Measurements from ENCODE around the gene MYT1.

MYT1 gene

DNA sequence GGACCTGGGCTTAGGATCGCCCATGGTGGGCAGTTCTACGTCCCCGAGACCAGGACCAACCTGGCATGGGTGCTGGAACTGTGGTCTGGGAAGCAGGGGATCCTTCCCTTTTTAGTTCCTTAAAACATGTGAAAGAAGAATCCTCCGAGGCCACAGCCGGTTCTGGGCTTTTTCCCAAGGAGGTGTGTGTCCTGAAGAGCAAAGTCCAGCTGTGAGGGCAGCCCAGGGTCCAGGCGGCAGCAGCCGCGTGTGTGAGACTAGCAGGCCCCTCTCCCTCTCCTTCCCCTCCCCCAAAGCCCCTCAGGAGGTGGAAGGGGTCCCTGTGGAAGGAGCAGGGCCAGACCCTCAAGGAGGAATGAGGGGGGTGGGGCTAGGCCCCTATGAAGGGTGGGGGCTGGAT, 56.2 kb downstream of the MYT1 start:
- Histone ChIP-seq H3K27ac (ENCODE audit: low read length) (no peak overlapping the region), H3K36me3 (replicated peaks; ENCODE audit: insufficient read depth, low read length) (no peaks in the 10 kb centered on the region), H3K9ac (ENCODE audit: low read length) (no peak overlapping the region), H3K9me2 (replicated peaks; ENCODE audit: insufficient read depth, low read length) (no peaks in the 10 kb centered on the region), H3K4me1 (ENCODE audit: low read length) (peaks cover 7% of the 10 kb centered on the region; the same call in 1 of the 2 replicates), H3K9me3 (replicated peaks; ENCODE audit: insufficient read depth, low read length) (no peaks in the 10 kb centered on the region), H3F3A (ENCODE audit: insufficient read depth, low read length) (no peaks in the 10 kb centered on the region), H3K4me3 (ENCODE audit: low read length) (no peak overlapping the region), H3K27me3 (replicated peaks; ENCODE audit: insufficient read depth, low read length) (peaks cover 100% of the 10 kb centered on the region), H3K4me2 (ENCODE audit: low read depth, low read length) (no peak overlapping the region), H4K20me1 (ENCODE audit: insufficient read depth, low read length) (no peaks in the 10 kb centered on the region), H3K79me2 (ENCODE audit: low read length) (no peaks in the 10 kb centered on the region), H2AFZ (ENCODE audit: low read length) (no peak overlapping the region)
- DNase-seq, result no peak
- TF ChIP-seq, protein P1, sequence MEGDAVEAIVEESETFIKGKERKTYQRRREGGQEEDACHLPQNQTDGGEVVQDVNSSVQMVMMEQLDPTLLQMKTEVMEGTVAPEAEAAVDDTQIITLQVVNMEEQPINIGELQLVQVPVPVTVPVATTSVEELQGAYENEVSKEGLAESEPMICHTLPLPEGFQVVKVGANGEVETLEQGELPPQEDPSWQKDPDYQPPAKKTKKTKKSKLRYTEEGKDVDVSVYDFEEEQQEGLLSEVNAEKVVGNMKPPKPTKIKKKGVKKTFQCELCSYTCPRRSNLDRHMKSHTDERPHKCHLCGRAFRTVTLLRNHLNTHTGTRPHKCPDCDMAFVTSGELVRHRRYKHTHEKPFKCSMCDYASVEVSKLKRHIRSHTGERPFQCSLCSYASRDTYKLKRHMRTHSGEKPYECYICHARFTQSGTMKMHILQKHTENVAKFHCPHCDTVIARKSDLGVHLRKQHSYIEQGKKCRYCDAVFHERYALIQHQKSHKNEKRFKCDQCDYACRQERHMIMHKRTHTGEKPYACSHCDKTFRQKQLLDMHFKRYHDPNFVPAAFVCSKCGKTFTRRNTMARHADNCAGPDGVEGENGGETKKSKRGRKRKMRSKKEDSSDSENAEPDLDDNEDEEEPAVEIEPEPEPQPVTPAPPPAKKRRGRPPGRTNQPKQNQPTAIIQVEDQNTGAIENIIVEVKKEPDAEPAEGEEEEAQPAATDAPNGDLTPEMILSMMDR (IDR thresholded peaks at IDR 0.05; ENCODE audit: low read length), result no peak
- TF ChIP-seq EZH2 (optimal IDR thresholded peaks at IDR 0.05; ENCODE audit: low read depth, low read length), result no peak
- TF ChIP-seq EZH2phosphoT487 (IDR thresholded peaks at IDR 0.05; ENCODE audit: low read length), result no peak

DNA sequence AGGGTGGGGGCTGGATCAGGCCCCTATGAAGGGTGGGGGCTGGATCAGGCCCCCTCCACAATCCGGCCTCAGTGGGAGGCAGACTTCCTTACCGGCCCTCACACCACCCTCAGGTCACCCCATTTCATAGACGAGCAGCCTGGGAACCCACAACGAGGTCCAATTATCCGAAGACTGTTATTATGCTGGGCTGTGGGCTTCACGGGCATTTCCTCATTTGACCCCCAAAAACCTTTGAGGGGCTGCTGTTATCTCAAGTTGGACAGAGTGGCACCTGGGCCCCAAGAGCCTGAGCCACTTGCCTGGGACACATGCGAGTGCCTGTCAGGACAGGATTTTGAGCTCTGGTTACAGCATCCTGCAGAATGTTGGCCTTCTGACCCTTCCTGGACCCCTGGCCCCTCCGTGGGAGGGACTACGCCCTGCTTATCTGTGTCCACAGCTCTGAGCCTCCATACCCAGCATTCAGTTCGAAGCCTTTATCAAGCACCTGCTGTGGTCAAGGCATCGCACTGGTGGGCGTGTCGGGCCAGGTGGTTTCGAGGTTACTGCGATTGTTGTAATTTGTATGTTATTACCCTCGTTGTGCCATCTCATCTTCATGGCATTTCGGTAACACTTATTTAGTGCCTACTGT, 56.8 kb downstream of the MYT1 start:
- Histone ChIP-seq H3K9me2 (replicated peaks; ENCODE audit: insufficient read depth, low read length) (no peaks in the 10 kb centered on the region), H3K9ac (ENCODE audit: low read length) (no peak overlapping the region), H3K4me2 (ENCODE audit: low read depth, low read length) (no peak overlapping the region), H3K4me3 (ENCODE audit: low read length) (no peak overlapping the region), H3K79me2 (ENCODE audit: low read length) (no peaks in the 10 kb centered on the region), H3K36me3 (replicated peaks; ENCODE audit: insufficient read depth, low read length) (no peaks in the 10 kb centered on the region), H3F3A (ENCODE audit: insufficient read depth, low read length) (no peaks in the 10 kb centered on the region), H3K27ac (ENCODE audit: low read length) (no peak overlapping the region), H3K4me1 (ENCODE audit: low read length) (peaks cover 7% of the 10 kb centered on the region; the same call in 1 of the 2 replicates), H2AFZ (ENCODE audit: low read length) (no peak overlapping the region), H3K27me3 (replicated peaks; ENCODE audit: insufficient read depth, low read length) (peaks cover 100% of the 10 kb centered on the region), H3K9me3 (replicated peaks; ENCODE audit: insufficient read depth, low read length) (no peaks in the 10 kb centered on the region), H4K20me1 (ENCODE audit: insufficient read depth, low read length) (no peaks in the 10 kb centered on the region)
- TF ChIP-seq EZH2 (optimal IDR thresholded peaks at IDR 0.05; ENCODE audit: low read depth, low read length) (no peak), EZH2phosphoT487 (IDR thresholded peaks at IDR 0.05; ENCODE audit: low read length) (no peak)
- TF ChIP-seq, protein P1 (IDR thresholded peaks at IDR 0.05; ENCODE audit: low read length), result no peak
- peak; percentile 19 for DNase-seq

DNA sequence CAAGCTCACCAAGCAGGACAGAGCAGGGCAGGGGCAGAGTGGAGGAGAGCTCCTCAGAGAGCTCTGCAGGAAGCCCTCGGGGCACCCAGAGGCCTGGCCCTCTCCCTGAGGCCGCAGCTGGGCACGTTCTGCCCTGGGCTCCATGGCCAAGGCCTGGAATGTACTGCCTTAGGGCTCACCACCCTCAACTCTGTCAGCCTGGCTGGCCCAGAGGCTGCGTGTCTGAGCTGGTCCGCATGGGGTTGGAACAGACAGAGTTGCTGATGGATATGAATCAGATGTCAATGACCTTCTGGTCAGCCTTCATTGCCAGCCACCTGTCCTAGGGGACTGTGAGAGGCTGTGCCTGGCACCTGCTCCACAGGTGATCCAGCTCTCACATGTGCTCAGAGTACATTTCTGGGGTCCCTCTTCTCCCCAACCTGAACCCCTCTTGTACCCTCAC, 58.1 kb downstream of the MYT1 start:
- no peaks in the 10 kb centered on the region for H4K20me1 ChIP-seq (ENCODE audit: insufficient read depth, low read length)
- H3K9me3 ChIP-seq (replicated peaks; ENCODE audit: insufficient read depth, low read length), result no peaks in the 10 kb centered on the region
- H3K4me3 ChIP-seq (ENCODE audit: low read length), result no peak overlapping the region
- no peak overlapping the region for H3K4me2 ChIP-seq (ENCODE audit: low read depth, low read length)
- DNase-seq, result no peak
- peaks cover 7% of the 10 kb centered on the region; the same call in 1 of the 2 replicates for H3K4me1 ChIP-seq (ENCODE audit: low read length)
- no peaks in the 10 kb centered on the region for H3K9me2 ChIP-seq (replicated peaks; ENCODE audit: insufficient read depth, low read length)
- H3K27me3 ChIP-seq (replicated peaks; ENCODE audit: insufficient read depth, low read length), result peaks cover 100% of the 10 kb centered on the region
- no peaks in the 10 kb centered on the region for H3K79me2 ChIP-seq (ENCODE audit: low read length)
- no peak overlapping the region for H3K9ac ChIP-seq (ENCODE audit: low read length)
- no peaks in the 10 kb centered on the region for H3F3A ChIP-seq (ENCODE audit: insufficient read depth, low read length)
- H2AFZ ChIP-seq (ENCODE audit: low read length), result no peak overlapping the region
- H3K36me3 ChIP-seq (replicated peaks; ENCODE audit: insufficient read depth, low read length), result no peaks in the 10 kb centered on the region
- TF ChIP-seq, protein P1 (IDR thresholded peaks at IDR 0.05; ENCODE audit: low read length), result no peak
- TF ChIP-seq EZH2 (optimal IDR thresholded peaks at IDR 0.05; ENCODE audit: low read depth, low read length) (no peak), EZH2phosphoT487 (IDR thresholded peaks at IDR 0.05; ENCODE audit: low read length) (no peak)
- H3K27ac ChIP-seq (ENCODE audit: low read length), result no peak overlapping the region
